OCI-LY7 (cell line): ENCODE data around the gene NACA.

Source experiments
- CTCF ChIP-seq: fragments of 200-600 bp; sonication (generic); conservative IDR thresholded peaks from 2 replicates; pipeline ENCODE4 v1.5.1; 2014; ENCODE audit warnings: mild to moderate bottlenecking, antibody characterized with exemption, low read length, moderate library complexity, mixed read lengths
- EZH2phosphoT487 ChIP-seq: fragments of 200-600 bp; sonication (generic); IDR thresholded peaks from 2 replicates; pipeline ENCODE4 v1.6.1; 2018; ENCODE audit warnings: low read depth, borderline replicate concordance, mild to moderate bottlenecking, mixed run types, antibody characterized with exemption, low read length, moderate library complexity, mixed read lengths

GRCh38 chr12:56695327-56696101, 29.6 kb downstream of the NACA start:
- TF ChIP-seq CTCF, result no peak
- TF ChIP-seq EZH2phosphoT487, result no peak
